Measurements from ENCODE around the gene PHACTR1. TPM values are rescaled to one million over a fixed set of nuclear protein-coding genes. Genes with fewer than 3 reads are reported as not detected.

PHACTR1 gene
- total RNA-seq, 1 donor from 2014 or later, result 72.8 TPM

DNA sequence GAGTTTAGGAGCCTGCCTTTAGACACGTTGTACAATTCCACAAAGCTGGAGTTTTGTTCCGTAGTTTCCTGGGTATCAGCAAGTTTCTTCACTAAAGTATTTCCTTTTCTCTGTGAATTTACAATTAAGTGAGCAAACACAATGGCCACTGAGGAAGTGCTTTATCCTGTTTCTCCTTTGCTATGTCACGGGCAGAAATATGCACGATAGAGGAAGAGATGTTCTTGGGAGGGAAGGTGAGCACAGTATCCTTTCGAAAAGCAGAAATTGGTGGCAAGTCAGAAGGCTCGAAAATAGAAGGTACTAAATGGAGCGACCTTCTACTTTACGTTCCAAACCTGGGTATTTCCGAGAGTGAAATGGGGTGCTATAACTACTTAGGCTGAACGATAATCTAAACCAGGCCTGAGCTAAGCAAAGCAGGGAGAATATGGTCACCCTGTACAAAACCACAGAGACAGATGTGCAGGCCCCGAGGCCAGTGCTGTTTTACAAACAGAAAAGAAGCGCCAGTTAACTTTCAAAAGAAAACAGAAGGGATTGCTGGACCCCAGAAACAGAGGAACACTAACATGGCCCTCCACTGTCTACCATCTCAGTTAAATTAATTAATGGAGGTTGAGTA is 352.1 kb downstream of the PHACTR1 start:
- peak overlapping the region; percentile 12 for H3K27ac ChIP-seq
- H3K27me3 ChIP-seq, result no peaks in the 10 kb centered on the region
- H3K4me1 ChIP-seq, result peaks cover 6% of the 10 kb centered on the region
- no peak for DNase-seq
- no peaks in the 10 kb centered on the region for H3K9me3 ChIP-seq
- no peak for ATAC-seq
- no peak overlapping the region for H3K4me3 ChIP-seq
- TF ChIP-seq, protein P1, sequence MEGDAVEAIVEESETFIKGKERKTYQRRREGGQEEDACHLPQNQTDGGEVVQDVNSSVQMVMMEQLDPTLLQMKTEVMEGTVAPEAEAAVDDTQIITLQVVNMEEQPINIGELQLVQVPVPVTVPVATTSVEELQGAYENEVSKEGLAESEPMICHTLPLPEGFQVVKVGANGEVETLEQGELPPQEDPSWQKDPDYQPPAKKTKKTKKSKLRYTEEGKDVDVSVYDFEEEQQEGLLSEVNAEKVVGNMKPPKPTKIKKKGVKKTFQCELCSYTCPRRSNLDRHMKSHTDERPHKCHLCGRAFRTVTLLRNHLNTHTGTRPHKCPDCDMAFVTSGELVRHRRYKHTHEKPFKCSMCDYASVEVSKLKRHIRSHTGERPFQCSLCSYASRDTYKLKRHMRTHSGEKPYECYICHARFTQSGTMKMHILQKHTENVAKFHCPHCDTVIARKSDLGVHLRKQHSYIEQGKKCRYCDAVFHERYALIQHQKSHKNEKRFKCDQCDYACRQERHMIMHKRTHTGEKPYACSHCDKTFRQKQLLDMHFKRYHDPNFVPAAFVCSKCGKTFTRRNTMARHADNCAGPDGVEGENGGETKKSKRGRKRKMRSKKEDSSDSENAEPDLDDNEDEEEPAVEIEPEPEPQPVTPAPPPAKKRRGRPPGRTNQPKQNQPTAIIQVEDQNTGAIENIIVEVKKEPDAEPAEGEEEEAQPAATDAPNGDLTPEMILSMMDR (IDR thresholded peaks at IDR 0.05), result no peak
- intact Hi-C loops (cut with DNase I), result no loop called here
- H3K36me3 ChIP-seq, result no peaks in the 10 kb centered on the region

GRCh38 chr6:13071550-13072345 is 355.2 kb downstream of the PHACTR1 start:
- Histone ChIP-seq H3K27ac (no peak overlapping the region), H3K4me1 (peaks cover 21% of the 10 kb centered on the region), H3K4me3 (no peak overlapping the region), H3K9me3 (no peaks in the 10 kb centered on the region), H3K36me3 (no peaks in the 10 kb centered on the region), H3K27me3 (no peaks in the 10 kb centered on the region)
- intact Hi-C loops (cut with DNase I), result no loop called here
- DNase-seq, result no peak
- TF ChIP-seq, protein P1 (IDR thresholded peaks at IDR 0.05), result no peak
- ATAC-seq, result no peak

GRCh38 chr6:13072686-13073347 is 356.2 kb downstream of the PHACTR1 start:
- DNase-seq (no peak), ATAC-seq (no peak)
- peaks cover 21% of the 10 kb centered on the region for H3K4me1 ChIP-seq
- H3K4me3 ChIP-seq, result no peak overlapping the region
- TF ChIP-seq, protein P1 (IDR thresholded peaks at IDR 0.05), result no peak
- intact Hi-C loops (cut with DNase I), result no loop called here
- no peak overlapping the region for H3K27ac ChIP-seq
- no peaks in the 10 kb centered on the region for H3K36me3 ChIP-seq
- H3K9me3 ChIP-seq, result no peaks in the 10 kb centered on the region
- H3K27me3 ChIP-seq, result no peaks in the 10 kb centered on the region

GRCh38 chr6:13074415-13075140 is 358.0 kb downstream of the PHACTR1 start:
- no peak overlapping the region for H3K4me3 ChIP-seq
- no peak for DNase-seq
- no peaks in the 10 kb centered on the region for H3K9me3 ChIP-seq
- intact Hi-C loops (cut with DNase I), result no loop called here
- ATAC-seq, result no peak
- no peak overlapping the region for H3K27ac ChIP-seq
- no peaks in the 10 kb centered on the region for H3K27me3 ChIP-seq
- no peaks in the 10 kb centered on the region for H3K36me3 ChIP-seq
- peaks cover 15% of the 10 kb centered on the region for H3K4me1 ChIP-seq
- TF ChIP-seq, protein P1 (IDR thresholded peaks at IDR 0.05), result no peak

GRCh38 chr6:13075141-13075845 is 358.7 kb downstream of the PHACTR1 start:
- DNase-seq (no peak), ATAC-seq (peak; percentile 59)
- Histone ChIP-seq H3K27me3 (no peaks in the 10 kb centered on the region), H3K4me3 (no peak overlapping the region), H3K36me3 (no peaks in the 10 kb centered on the region), H3K4me1 (peaks cover 15% of the 10 kb centered on the region), H3K27ac (no peak overlapping the region), H3K9me3 (no peaks in the 10 kb centered on the region)
- TF ChIP-seq, protein P1 (IDR thresholded peaks at IDR 0.05), result no peak
- intact Hi-C loops (cut with DNase I), result no loop called here

All from upper lobe of right lung (tissue), 1 donor.